ENCODE data around the gene ASPG. TPM values are rescaled to one million over a fixed set of nuclear protein-coding genes. Genes with fewer than 3 reads are reported as not detected.

The ASPG gene
- total and polyA plus RNA-seq, 3 donors from 2014 or later = 2.7 to 3.7 (median 3.3) TPM

DNA sequence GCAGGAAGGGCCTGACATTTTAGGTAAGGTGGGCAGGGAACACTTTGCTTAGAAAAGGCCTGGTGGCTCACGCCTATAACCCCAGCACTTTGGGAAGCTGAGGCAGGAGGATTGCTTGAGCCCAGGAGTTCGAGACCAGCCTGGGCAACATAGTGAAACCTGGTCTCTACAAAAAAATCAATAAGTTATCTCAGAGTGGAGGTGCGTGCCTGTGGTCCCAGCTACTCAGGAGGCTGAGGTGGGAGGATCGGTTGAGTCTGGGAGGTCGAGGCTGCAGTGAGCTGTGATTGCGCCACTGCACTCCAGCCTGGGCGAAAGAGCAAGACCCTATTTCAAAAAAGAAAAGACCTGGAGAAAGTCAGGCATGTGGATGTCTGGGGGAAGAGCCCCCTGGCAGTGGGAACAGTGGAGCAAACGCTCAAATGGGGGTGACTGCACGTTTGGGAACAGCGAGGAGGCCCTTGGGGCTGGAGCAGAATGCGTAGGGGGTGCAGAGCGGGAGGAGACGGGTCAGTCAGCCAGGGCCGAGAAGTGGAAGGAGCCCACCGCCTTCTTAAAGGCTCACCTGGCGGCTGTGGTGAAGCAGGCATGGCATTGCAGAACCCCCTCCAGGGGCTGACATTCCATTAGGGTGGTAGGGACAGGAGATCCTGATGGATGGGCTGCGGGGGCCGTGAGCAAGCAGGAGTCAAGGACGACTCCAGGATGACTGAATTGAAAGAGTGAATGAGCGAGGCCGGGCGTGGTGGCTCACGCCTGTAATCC is 46.6 kb downstream of the ASPG start:
- DNase-seq = no peak
- Histone ChIP-seq H3K9me3 (no peaks in the 10 kb centered on the region), H3K4me1 (no peaks in the 10 kb centered on the region), H3K27me3 (no peaks in the 10 kb centered on the region), H3K27ac (no peak overlapping the region), H3K36me3 (ENCODE audit: low read depth, missing control alignments) (no peaks in the 10 kb centered on the region), H3K4me3 (no peak overlapping the region)
- intact Hi-C loops (cut with DNase I; ENCODE audit: low total_unique reads) = no loop called here
- 69 to 76% methylated on average over 23 of the region's 23 CpGs for WGBS, 2 donors
- TF ChIP-seq, protein P1, sequence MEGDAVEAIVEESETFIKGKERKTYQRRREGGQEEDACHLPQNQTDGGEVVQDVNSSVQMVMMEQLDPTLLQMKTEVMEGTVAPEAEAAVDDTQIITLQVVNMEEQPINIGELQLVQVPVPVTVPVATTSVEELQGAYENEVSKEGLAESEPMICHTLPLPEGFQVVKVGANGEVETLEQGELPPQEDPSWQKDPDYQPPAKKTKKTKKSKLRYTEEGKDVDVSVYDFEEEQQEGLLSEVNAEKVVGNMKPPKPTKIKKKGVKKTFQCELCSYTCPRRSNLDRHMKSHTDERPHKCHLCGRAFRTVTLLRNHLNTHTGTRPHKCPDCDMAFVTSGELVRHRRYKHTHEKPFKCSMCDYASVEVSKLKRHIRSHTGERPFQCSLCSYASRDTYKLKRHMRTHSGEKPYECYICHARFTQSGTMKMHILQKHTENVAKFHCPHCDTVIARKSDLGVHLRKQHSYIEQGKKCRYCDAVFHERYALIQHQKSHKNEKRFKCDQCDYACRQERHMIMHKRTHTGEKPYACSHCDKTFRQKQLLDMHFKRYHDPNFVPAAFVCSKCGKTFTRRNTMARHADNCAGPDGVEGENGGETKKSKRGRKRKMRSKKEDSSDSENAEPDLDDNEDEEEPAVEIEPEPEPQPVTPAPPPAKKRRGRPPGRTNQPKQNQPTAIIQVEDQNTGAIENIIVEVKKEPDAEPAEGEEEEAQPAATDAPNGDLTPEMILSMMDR (IDR thresholded peaks at IDR 0.05) = no peak
- TF ChIP-seq POLR2A (IDR thresholded peaks at IDR 0.05) = no peak

- Histone ChIP-seq H3K4me3 (no peak overlapping the region), H3K27me3 (no peaks in the 10 kb centered on the region), H3K36me3 (ENCODE audit: low read depth, missing control alignments) (no peaks in the 10 kb centered on the region), H3K9me3 (no peaks in the 10 kb centered on the region), H3K27ac (no peak overlapping the region), H3K4me1 (peaks cover 3% of the 10 kb centered on the region)
- WGBS, 2 donors = 48 to 52% methylated on average over 7 of the region's 7 CpGs
- TF ChIP-seq, protein P1 (IDR thresholded peaks at IDR 0.05) = no peak
- no peak for TF ChIP-seq POLR2A (IDR thresholded peaks at IDR 0.05)
- intact Hi-C loops (cut with DNase I; ENCODE audit: low total_unique reads) = no loop called here
- no peak for DNase-seq
Measured at GRCh38 chr14:104132981-104133380, 47.5 kb downstream of the ASPG start.

- H3K27me3 ChIP-seq = no peaks in the 10 kb centered on the region
- no peak overlapping the region for H3K4me3 ChIP-seq
- TF ChIP-seq, protein P1 (IDR thresholded peaks at IDR 0.05) = no peak
- TF ChIP-seq POLR2A (IDR thresholded peaks at IDR 0.05) = no peak
- WGBS, 2 donors = 85 to 91% methylated on average over 9 of the region's 9 CpGs
- no peaks in the 10 kb centered on the region for H3K36me3 ChIP-seq (ENCODE audit: low read depth, missing control alignments)
- H3K27ac ChIP-seq = no peak overlapping the region
- intact Hi-C loops (cut with DNase I; ENCODE audit: low total_unique reads) = no loop called here
- no peak for DNase-seq
- H3K4me1 ChIP-seq = peaks cover 6% of the 10 kb centered on the region
- H3K9me3 ChIP-seq = no peaks in the 10 kb centered on the region
Measured at GRCh38 chr14:104133496-104133895, 48.0 kb downstream of the ASPG start.

DNA sequence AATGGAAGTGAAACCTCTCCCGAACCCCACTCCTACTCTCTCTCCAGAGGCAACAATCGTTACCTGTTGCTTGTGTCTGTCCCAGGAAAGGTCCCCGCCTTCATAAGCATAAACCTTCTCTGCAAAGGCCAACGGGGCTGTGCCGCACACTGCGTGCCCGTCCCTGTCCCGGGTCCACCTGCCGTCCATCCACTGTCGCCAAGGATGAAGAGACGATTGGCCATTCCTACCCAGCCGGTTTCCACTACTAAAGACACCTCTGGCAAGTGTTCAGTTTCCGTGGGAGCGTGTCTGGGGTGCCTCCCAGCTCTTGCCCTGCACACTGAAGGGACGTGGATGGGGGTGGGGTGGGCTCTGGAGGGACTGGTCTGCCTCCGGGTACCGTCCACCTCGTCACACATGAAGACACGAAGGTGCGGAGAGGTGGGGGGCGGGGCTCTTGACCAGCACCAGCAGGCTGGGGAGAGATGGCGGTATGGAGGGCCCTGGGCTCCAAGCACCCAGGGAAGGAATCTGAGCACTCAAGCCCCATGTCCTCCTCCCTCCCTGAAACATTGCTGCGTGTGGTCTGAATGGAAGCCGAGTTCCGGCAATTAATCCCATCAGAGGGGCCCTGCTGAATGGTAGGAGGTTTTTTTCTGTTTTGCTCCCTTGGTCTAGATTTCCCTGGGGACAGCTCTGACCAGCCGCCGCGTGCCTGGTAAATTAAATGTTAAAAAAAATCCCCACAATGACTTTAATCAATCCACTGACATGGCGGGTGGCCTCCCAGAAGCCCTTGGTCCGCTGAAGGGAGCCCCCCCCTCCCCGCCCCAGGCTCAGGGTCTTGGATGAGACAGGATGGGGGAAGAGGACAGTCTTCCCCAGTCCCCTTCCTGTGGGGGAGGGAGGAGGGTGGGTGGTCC is 48.8 kb downstream of the ASPG start:
- H3K27me3 ChIP-seq = no peaks in the 10 kb centered on the region
- intact Hi-C loops (cut with DNase I; ENCODE audit: low total_unique reads) = no loop called here
- H3K27ac ChIP-seq = no peak overlapping the region

More for the DNA sequence above, 48.8 kb downstream of the ASPG start:
- Histone ChIP-seq H3K36me3 (ENCODE audit: low read depth, missing control alignments) (no peaks in the 10 kb centered on the region), H3K9me3 (no peaks in the 10 kb centered on the region), H3K4me1 (peaks cover 6% of the 10 kb centered on the region), H3K4me3 (no peak overlapping the region)
- TF ChIP-seq POLR2A (IDR thresholded peaks at IDR 0.05) = no peak
- TF ChIP-seq, protein P1 (IDR thresholded peaks at IDR 0.05) = no peak
- 54 to 56% methylated on average over 26 to 31 of the region's 31 CpGs for WGBS, 2 donors
- no peak for DNase-seq

Data from testis (tissue), 3 donors.